H9 (cell line): ENCODE data around the gene FSTL4. TPM values are rescaled to one million over a fixed set of nuclear protein-coding genes. Genes with fewer than 3 reads are reported as not detected.

ENCODE experiments used
- DNase-seq: peaks from one replicate; pipeline ENCODE4 v3.0.0-alpha.2; 2017
- H2AFZ ChIP-seq: one replicate; pipeline ENCODE4 v1.6.1; 2013; ENCODE audit warnings: mild to moderate bottlenecking, low read length, control low read depth, moderate library complexity
- H2AK5ac ChIP-seq: 2 replicates; pipeline ENCODE4 v1.6.1; 2013; ENCODE audit warnings: low read length, control low read depth, mixed read lengths; ENCODE audit not compliant: insufficient read length
- H2BK120ac ChIP-seq: one replicate; pipeline ENCODE4 v1.6.1; 2013; ENCODE audit warnings: low read depth, mild to moderate bottlenecking, low read length, control low read depth, inconsistent platforms; ENCODE audit not compliant: poor library complexity, severe bottlenecking
- H2BK12ac ChIP-seq: 2 replicates; pipeline ENCODE4 v1.6.1; 2013; ENCODE audit warnings: low read length, control low read depth, mixed read lengths, low read depth; ENCODE audit not compliant: insufficient read length
- H2BK15ac ChIP-seq: 2 replicates; pipeline ENCODE4 v1.6.1; 2013; ENCODE audit warnings: low read depth, low read length, control low read depth
- H2BK20ac ChIP-seq: one replicate; pipeline ENCODE4 v1.6.1; 2013; ENCODE audit warnings: low read depth, mild to moderate bottlenecking, low read length, control low read depth, inconsistent platforms; ENCODE audit not compliant: poor library complexity, severe bottlenecking
- H2BK5ac ChIP-seq: 2 replicates; pipeline ENCODE4 v1.6.1; 2013; ENCODE audit warnings: low read length, control low read depth, mixed read lengths; ENCODE audit not compliant: insufficient read length
- H3K14ac ChIP-seq: 2 replicates; pipeline ENCODE4 v1.6.1; 2013; ENCODE audit warnings: low read length, control low read depth; ENCODE audit not compliant: insufficient read depth
- H3K18ac ChIP-seq: 2 replicates; pipeline ENCODE4 v1.6.1; 2013; ENCODE audit warnings: low read depth, mild to moderate bottlenecking, mixed read lengths, low read length, control low read depth; ENCODE audit not compliant: insufficient read length
- H3K23ac ChIP-seq: 2 replicates; pipeline ENCODE4 v1.6.1; 2013; ENCODE audit warnings: low read length, control low read depth, mixed read lengths, low read depth; ENCODE audit not compliant: insufficient read length
- H3K23me2 ChIP-seq: 2 replicates; pipeline ENCODE4 v1.6.1; 2013; ENCODE audit warnings: low read depth, mild to moderate bottlenecking, mixed read lengths, low read length, control low read depth; ENCODE audit not compliant: insufficient read length, poor library complexity, severe bottlenecking
- H3K27ac ChIP-seq: 2 replicates; pipeline ENCODE4 v1.5.1; 2013; ENCODE audit warnings: low read length, control low read depth, mixed read lengths, low read depth; ENCODE audit not compliant: insufficient read length
- H3K27me3 ChIP-seq: 2 replicates; pipeline ENCODE4 v1.6.1; 2013; ENCODE audit warnings: low read length, control low read depth, inconsistent platforms; ENCODE audit not compliant: insufficient read depth
- H3K4ac ChIP-seq: 2 replicates; pipeline ENCODE4 v1.6.1; 2013; ENCODE audit warnings: low read depth, mild to moderate bottlenecking, control low read depth, inconsistent platforms, low read length, moderate library complexity
- H3K4me1 ChIP-seq: 2 replicates; pipeline ENCODE4 v1.6.1; 2013; ENCODE audit warnings: low read length, control low read depth, inconsistent platforms; ENCODE audit not compliant: insufficient read depth
- H3K4me2 ChIP-seq: 2 replicates; pipeline ENCODE4 v1.6.1; 2013; ENCODE audit warnings: low read length, control low read depth, mixed read lengths; ENCODE audit not compliant: insufficient read length, insufficient read depth
- H3K56ac ChIP-seq: 2 replicates; pipeline ENCODE4 v1.6.1; 2013; ENCODE audit warnings: low read depth, mild to moderate bottlenecking, mixed read lengths, low read length, control low read depth; ENCODE audit not compliant: insufficient read length
- H3K79me1 ChIP-seq: 2 replicates; pipeline ENCODE4 v1.6.1; 2013; ENCODE audit warnings: low read depth, mild to moderate bottlenecking, moderate library complexity, low read length, control low read depth, inconsistent platforms; ENCODE audit not compliant: insufficient read depth, poor library complexity, severe bottlenecking
- H3K79me2 ChIP-seq: 2 replicates; pipeline ENCODE4 v1.6.1; 2013; ENCODE audit warnings: low read length, control low read depth, inconsistent platforms; ENCODE audit not compliant: insufficient read depth
- H3K9ac ChIP-seq: 2 replicates; pipeline ENCODE4 v1.6.1; 2013; ENCODE audit warnings: low read length, control low read depth, mixed read lengths; ENCODE audit not compliant: insufficient read length; ENCODE audit errors: extremely low read depth
- H3K9me3 ChIP-seq: one replicate; pipeline ENCODE4 v1.6.1; 2013; ENCODE audit warnings: low read depth, low read length, inconsistent platforms; ENCODE audit not compliant: control insufficient read depth
- H3T11ph ChIP-seq: one replicate; pipeline ENCODE4 v1.6.1; 2013; ENCODE audit warnings: mild to moderate bottlenecking, low read length, control low read depth, inconsistent platforms
- H4K20me1 ChIP-seq: one replicate; pipeline ENCODE4 v1.6.1; 2013; ENCODE audit not compliant: control insufficient read depth, insufficient read length, insufficient read depth
- H4K5ac ChIP-seq: 2 replicates; pipeline ENCODE4 v1.6.1; 2013; ENCODE audit warnings: low read depth, mild to moderate bottlenecking, mixed read lengths, low read length, control low read depth; ENCODE audit not compliant: insufficient read length
- H4K8ac ChIP-seq: replicated peaks from 2 replicates; pipeline ENCODE4 v1.6.1; 2013; ENCODE audit warnings: low read length, control low read depth, mixed read lengths, low read depth; ENCODE audit not compliant: insufficient read length
- H4K91ac ChIP-seq: 2 replicates; pipeline ENCODE4 v1.6.1; 2013; ENCODE audit warnings: low read depth, mild to moderate bottlenecking, moderate library complexity, mixed read lengths, low read length, control low read depth; ENCODE audit not compliant: insufficient read length
- H3K27ac Mint-ChIP-seq, 3 experiments: 2 replicates in 2 of 3; 3 replicates in 1 of 3; pipeline ENCODE4 v1.8.0; 2020 to 2021; ENCODE audit warnings: mixed read lengths in 3 of 3, mild to moderate bottlenecking in 1 of 3, moderate library complexity in 1 of 3
- H3K27me3 Mint-ChIP-seq: 2 replicates; pipeline ENCODE4 v1.8.0; 2021; ENCODE audit warnings: low read depth, mild to moderate bottlenecking, moderate library complexity, mixed read lengths
- H3K36me3 Mint-ChIP-seq, 3 experiments: 2 replicates in 2 of 3; 3 replicates in 1 of 3; pipeline ENCODE4 v1.8.0; 2020 to 2021; ENCODE audit warnings: low read depth in 3 of 3, mixed read lengths in 3 of 3; ENCODE audit not compliant: insufficient read depth in 1 of 3
- H3K4me1 Mint-ChIP-seq, 2 experiments: 2 replicates each; pipeline ENCODE4 v1.8.0; 2020; ENCODE audit warnings: mixed read lengths in 2 of 2
- H3K4me3 Mint-ChIP-seq, 2 experiments: 2 replicates in 1 of 2; 3 replicates in 1 of 2; pipeline ENCODE4 v1.8.0; 2020 to 2021; ENCODE audit warnings: mild to moderate bottlenecking in 2 of 2, mixed read lengths in 2 of 2, moderate library complexity in 1 of 2
- H3K9me3 Mint-ChIP-seq, 2 experiments: 2 replicates in 1 of 2; 3 replicates in 1 of 2; pipeline ENCODE4 v1.8.0; 2020; ENCODE audit warnings: mild to moderate bottlenecking in 2 of 2, mixed read lengths in 2 of 2, moderate library complexity in 1 of 2
- WGBS: extraction: QIAGEN DNeasy Blood & Tissue Kit; methylation state at CpG from one replicate; pipeline ENCODE4 v1.1.7; 2013; ENCODE audit warnings: missing lambda C conversion rate, low lambda C conversion rate, mixed read lengths; ENCODE audit not compliant: insufficient read length; ENCODE audit errors: extremely low coverage; 5-methylcytosine and 5-hydroxymethylcytosine counted together
- total RNA-seq: library from RNA; stranded (reverse); gene quantifications from 2 replicates; pipeline ENCODE4 v1.2.1, GENCODE V29; 2021
- TF ChIP-seq, protein P1 (sequence below): fragments of 200-600 bp; sonication (generic); conservative IDR thresholded peaks from 3 replicates; pipeline ENCODE4 v1.8.0; 2021; ENCODE audit warnings: antibody characterized with exemption, mild to moderate bottlenecking

The FSTL4 gene
- total RNA-seq, 1 experiment from 2014 or later: 5.7 TPM

DNA sequence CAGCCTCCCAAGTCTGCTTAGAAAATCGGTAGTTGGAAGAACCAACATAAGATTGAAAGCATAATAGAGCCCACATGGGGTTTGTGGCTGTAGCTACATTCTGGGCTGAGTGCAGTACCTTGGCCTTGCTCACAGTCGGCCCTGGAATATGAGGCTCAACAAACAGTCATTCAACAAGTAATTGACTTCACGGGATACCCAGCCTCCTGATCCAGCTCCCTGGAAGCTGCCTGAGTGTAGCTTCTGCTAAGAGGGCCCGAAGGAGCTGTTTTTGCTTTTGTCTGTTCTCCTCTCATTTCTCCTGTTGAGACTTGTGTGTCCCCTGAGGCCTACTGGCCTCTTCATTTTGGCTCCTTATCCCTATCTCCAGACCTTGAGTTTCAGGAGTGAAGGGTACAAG is 389.8 kb downstream of the FSTL4 start:
- H3K27me3 Mint-ChIP-seq: no peaks in the 10 kb centered on the region; the same call in 1 of the 2 replicates
- no peak overlapping the region for H3K56ac ChIP-seq
- no CpG with 5 or more reads among the region's 4 CpGs for WGBS

More for the DNA sequence above, 389.8 kb downstream of the FSTL4 start:
- no peak overlapping the region for H2BK120ac ChIP-seq
- H3K27ac ChIP-seq: no peak overlapping the region
- no peak overlapping the region for H3K4me2 ChIP-seq
- no peaks in the 10 kb centered on the region for H3K23me2 ChIP-seq
- H3K23ac ChIP-seq: no peak overlapping the region
- H4K91ac ChIP-seq: no peak overlapping the region
- H3K9me3 ChIP-seq: no peaks in the 10 kb centered on the region
- H2AFZ ChIP-seq: no peak overlapping the region
- H2BK15ac ChIP-seq: no peak overlapping the region
- H4K8ac ChIP-seq: no peak overlapping the region
- H3K14ac ChIP-seq: no peak overlapping the region
- no peak overlapping the region for H2AK5ac ChIP-seq
- H3K18ac ChIP-seq: no peak overlapping the region
- H4K5ac ChIP-seq: no peak overlapping the region
- no peak overlapping the region for H3K4ac ChIP-seq
- H2BK5ac ChIP-seq: no peak overlapping the region
- Mint-ChIP-seq H3K4me3 (no peak overlapping the region), H3K4me1 (peaks cover 5 to 7% of the 10 kb centered on the region in 2 experiments; a peak in 3 of 4 replicates), H3K36me3 (no peaks in the 10 kb centered on the region), H3K27ac (no peak overlapping the region; a peak in 4 of 7 replicates), H3K9me3 (no peaks in the 10 kb centered on the region)
- no peaks in the 10 kb centered on the region for H3K79me2 ChIP-seq
- H3K4me1 ChIP-seq: no peaks in the 10 kb centered on the region
- H2BK20ac ChIP-seq: no peak overlapping the region
- TF ChIP-seq, protein P1, sequence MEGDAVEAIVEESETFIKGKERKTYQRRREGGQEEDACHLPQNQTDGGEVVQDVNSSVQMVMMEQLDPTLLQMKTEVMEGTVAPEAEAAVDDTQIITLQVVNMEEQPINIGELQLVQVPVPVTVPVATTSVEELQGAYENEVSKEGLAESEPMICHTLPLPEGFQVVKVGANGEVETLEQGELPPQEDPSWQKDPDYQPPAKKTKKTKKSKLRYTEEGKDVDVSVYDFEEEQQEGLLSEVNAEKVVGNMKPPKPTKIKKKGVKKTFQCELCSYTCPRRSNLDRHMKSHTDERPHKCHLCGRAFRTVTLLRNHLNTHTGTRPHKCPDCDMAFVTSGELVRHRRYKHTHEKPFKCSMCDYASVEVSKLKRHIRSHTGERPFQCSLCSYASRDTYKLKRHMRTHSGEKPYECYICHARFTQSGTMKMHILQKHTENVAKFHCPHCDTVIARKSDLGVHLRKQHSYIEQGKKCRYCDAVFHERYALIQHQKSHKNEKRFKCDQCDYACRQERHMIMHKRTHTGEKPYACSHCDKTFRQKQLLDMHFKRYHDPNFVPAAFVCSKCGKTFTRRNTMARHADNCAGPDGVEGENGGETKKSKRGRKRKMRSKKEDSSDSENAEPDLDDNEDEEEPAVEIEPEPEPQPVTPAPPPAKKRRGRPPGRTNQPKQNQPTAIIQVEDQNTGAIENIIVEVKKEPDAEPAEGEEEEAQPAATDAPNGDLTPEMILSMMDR: no peak
- H3K9ac ChIP-seq: no peak overlapping the region
- H3K79me1 ChIP-seq: no peaks in the 10 kb centered on the region
- H4K20me1 ChIP-seq: no peaks in the 10 kb centered on the region
- no peak overlapping the region for H2BK12ac ChIP-seq
- no peaks in the 10 kb centered on the region for H3K27me3 ChIP-seq
- no peak for DNase-seq
- no peak overlapping the region for H3T11ph ChIP-seq
